SU-DHL-6 (cell line): ENCODE data around the gene SUN1.

Experiments used
- CTCF ChIP-seq: fragments of 200-600 bp; sonication (generic); IDR thresholded peaks from one replicate; pipeline ENCODE4 v1.5.1; 2017; ENCODE audit warnings: antibody characterized with exemption, mild to moderate bottlenecking, low read length, moderate library complexity; ENCODE audit not compliant: insufficient read depth, poor library complexity, severe bottlenecking
- EZH2phosphoT487 ChIP-seq: fragments of 200-600 bp; sonication (generic), shearing (Covaris generic); conservative IDR thresholded peaks from 2 replicates; pipeline ENCODE4 v1.6.1; 2018; ENCODE audit warnings: mild to moderate bottlenecking, antibody characterized with exemption, low read length, moderate library complexity, mixed read lengths

DNA sequence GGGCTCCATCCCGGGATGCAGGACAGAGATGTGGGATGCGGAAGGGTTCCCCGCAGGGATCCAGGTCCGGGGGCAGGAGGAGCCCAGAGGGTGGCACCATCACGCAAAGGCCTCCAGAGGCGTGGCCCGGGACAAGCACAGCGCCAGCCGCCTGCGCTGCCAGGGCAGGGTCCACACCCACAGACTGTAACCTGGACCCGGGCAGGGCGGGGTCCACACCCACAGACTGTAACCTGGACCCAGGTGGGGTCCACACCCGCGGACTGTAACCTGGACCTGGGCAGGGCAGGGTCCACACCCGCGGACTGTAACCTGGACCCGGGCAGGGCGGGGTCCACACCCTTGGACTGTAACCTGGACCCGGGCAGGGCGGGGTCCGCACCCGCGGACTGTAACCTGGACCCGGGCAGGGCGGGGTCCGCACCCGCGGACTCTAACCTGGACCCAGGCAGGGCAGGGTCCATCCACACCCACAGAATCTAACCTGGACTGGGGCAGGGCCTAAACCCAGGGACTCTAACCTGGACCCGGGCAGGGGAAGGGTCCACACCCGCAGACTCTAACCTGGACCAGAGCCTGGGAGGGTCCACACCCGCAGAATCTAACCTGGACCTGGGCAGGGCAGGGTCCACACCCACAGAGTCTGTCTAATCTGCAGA, 37.5 kb upstream of the SUN1 start:
- TF ChIP-seq CTCF (no peak), EZH2phosphoT487 (no peak)
